ENCODE measurements around the gene TMEM270. TPM values are rescaled to one million over a fixed set of nuclear protein-coding genes. Genes with fewer than 3 reads are reported as not detected.

Gene TMEM270
- total and polyA plus RNA-seq, 4 donors: not detected

GRCh38 chr7:73839290-73839689, 21.7 kb upstream of the TMEM270 start:
- no peaks in the 10 kb centered on the region for H3K27me3 ChIP-seq (ENCODE audit: control insufficient read depth in 1 of 2, insufficient read depth in 2 of 2, low read length in 1 of 2)
- no peak for DNase-seq
- no peaks in the 10 kb centered on the region for H3K9me3 ChIP-seq (ENCODE audit: control insufficient read depth, low read length)
- no peaks in the 10 kb centered on the region for H3K4me1 ChIP-seq (ENCODE audit: control insufficient read depth in 1 of 2, insufficient read depth in 2 of 2, low read length in 2 of 2)
- WGBS, 2 donors: 94 to 97% methylated on average over 7 of the region's 7 CpGs
- ATAC-seq (ENCODE audit: low FRiP score): no peak
- intact Hi-C loops (cut with DNase I): no loop called here
- H3K27ac ChIP-seq (ENCODE audit: low read depth in 1 of 2, low read length in 2 of 2): no peak overlapping the region
- no peak overlapping the region for H3K4me3 ChIP-seq (ENCODE audit: low read length in 2 of 2)
- H3K36me3 ChIP-seq (ENCODE audit: control insufficient read depth in 1 of 2, insufficient read depth in 2 of 2, low read length in 1 of 2): no peaks in the 10 kb centered on the region

GRCh38 chr7:73839743-73840714, 20.9 kb upstream of the TMEM270 start:
- peak; percentile 42 for ATAC-seq (ENCODE audit: low FRiP score)
- 92 to 93% methylated on average over 22 of the region's 22 CpGs for WGBS, 2 donors
- Histone ChIP-seq H3K27ac (ENCODE audit: low read depth in 1 of 2, low read length in 2 of 2) (no peak overlapping the region), H3K27me3 (ENCODE audit: control insufficient read depth in 1 of 2, insufficient read depth in 2 of 2, low read length in 1 of 2) (no peaks in the 10 kb centered on the region), H3K4me1 (ENCODE audit: control insufficient read depth in 1 of 2, insufficient read depth in 2 of 2, low read length in 2 of 2) (no peaks in the 10 kb centered on the region), H3K36me3 (ENCODE audit: control insufficient read depth in 1 of 2, insufficient read depth in 2 of 2, low read length in 1 of 2) (no peaks in the 10 kb centered on the region), H3K4me3 (ENCODE audit: low read length in 2 of 2) (no peak overlapping the region), H3K9me3 (ENCODE audit: control insufficient read depth, low read length) (no peaks in the 10 kb centered on the region)
- intact Hi-C loops (cut with DNase I): loop anchor here in 1 of 2 donors (5.0 kb wide), 1 partner anchor 98 kb away; no protein-coding TSS in a partner anchor
- DNase-seq: no peak

- H3K36me3 ChIP-seq (ENCODE audit: control insufficient read depth in 1 of 2, insufficient read depth in 2 of 2, low read length in 1 of 2): no peaks in the 10 kb centered on the region
- DNase-seq (no peak), ATAC-seq (ENCODE audit: low FRiP score) (no peak)
- intact Hi-C loops (cut with DNase I): loop anchor here in 1 of 2 donors (5.0 kb wide), 1 partner anchor 99 kb away; no protein-coding TSS in a partner anchor
- no peak overlapping the region for H3K4me3 ChIP-seq (ENCODE audit: low read length in 2 of 2)
- no peaks in the 10 kb centered on the region for H3K27me3 ChIP-seq (ENCODE audit: control insufficient read depth in 1 of 2, insufficient read depth in 2 of 2, low read length in 1 of 2)
- H3K27ac ChIP-seq (ENCODE audit: low read depth in 1 of 2, low read length in 2 of 2): no peak overlapping the region
- H3K9me3 ChIP-seq (ENCODE audit: control insufficient read depth, low read length): no peaks in the 10 kb centered on the region
- 96 to 98% methylated on average over 16 of the region's 16 CpGs for WGBS, 2 donors
- no peaks in the 10 kb centered on the region for H3K4me1 ChIP-seq (ENCODE audit: control insufficient read depth in 1 of 2, insufficient read depth in 2 of 2, low read length in 2 of 2)
Measured at GRCh38 chr7:73840715-73841379, 20.1 kb upstream of the TMEM270 start.

GRCh38 chr7:73841689-73842066, 19.3 kb upstream of the TMEM270 start:
- peak; percentile 5 for ATAC-seq (ENCODE audit: low FRiP score)
- H3K4me1 ChIP-seq (ENCODE audit: control insufficient read depth in 1 of 2, insufficient read depth in 2 of 2, low read length in 2 of 2): no peaks in the 10 kb centered on the region
- WGBS, 2 donors: 50 to 56% methylated on average over 15 of the region's 15 CpGs
- no peaks in the 10 kb centered on the region for H3K9me3 ChIP-seq (ENCODE audit: control insufficient read depth, low read length)
- no peak overlapping the region for H3K27ac ChIP-seq (ENCODE audit: low read depth in 1 of 2, low read length in 2 of 2)
- no peaks in the 10 kb centered on the region for H3K36me3 ChIP-seq (ENCODE audit: control insufficient read depth in 1 of 2, insufficient read depth in 2 of 2, low read length in 1 of 2)
- no peaks in the 10 kb centered on the region for H3K27me3 ChIP-seq (ENCODE audit: control insufficient read depth in 1 of 2, insufficient read depth in 2 of 2, low read length in 1 of 2)
- no peak for DNase-seq
- peak overlapping the region in 1 of 2 donors; percentile 34 for H3K4me3 ChIP-seq (ENCODE audit: low read length in 2 of 2)
- intact Hi-C loops (cut with DNase I): loop anchor here in 1 of 2 donors (5.0 kb wide), 1 partner anchor 99 kb away; no protein-coding TSS in a partner anchor

GRCh38 chr7:73842067-73842976, 18.6 kb upstream of the TMEM270 start, which contains the start of gene METTL27:
TSS of gene METTL27 (minus strand) at chr7:73842516. CDS start at chr7:73842140, 376 bp downstream.
- peak; percentile 94 for ATAC-seq (ENCODE audit: low FRiP score)
- 2 to 4% methylated on average over 39 to 44 of the region's 45 CpGs for WGBS, 2 donors
- Histone ChIP-seq H3K4me1 (ENCODE audit: control insufficient read depth in 1 of 2, insufficient read depth in 2 of 2, low read length in 2 of 2) (no peaks in the 10 kb centered on the region), H3K9me3 (ENCODE audit: control insufficient read depth, low read length) (no peaks in the 10 kb centered on the region), H3K27ac (ENCODE audit: low read depth in 1 of 2, low read length in 2 of 2) (peak within 1 kb of the TSS in 1 of 2 donors; percentile 37), H3K4me3 (ENCODE audit: low read length in 2 of 2) (peak within 1 kb of the TSS; percentile 45 to 74), H3K36me3 (ENCODE audit: control insufficient read depth in 1 of 2, insufficient read depth in 2 of 2, low read length in 1 of 2) (no peaks in the 10 kb centered on the region), H3K27me3 (ENCODE audit: control insufficient read depth in 1 of 2, insufficient read depth in 2 of 2, low read length in 1 of 2) (no peaks in the 10 kb centered on the region)
- intact Hi-C loops (cut with DNase I): loop anchor here in 1 of 2 donors (5.0 kb wide), 1 partner anchor 100 kb away; no protein-coding TSS in a partner anchor
- DNase-seq: peak; percentile 96

GRCh38 chr7:73844131-73844547, 16.8 kb upstream of the TMEM270 start:
- Histone ChIP-seq H3K27me3 (ENCODE audit: control insufficient read depth in 1 of 2, insufficient read depth in 2 of 2, low read length in 1 of 2) (no peaks in the 10 kb centered on the region), H3K9me3 (ENCODE audit: control insufficient read depth, low read length) (no peaks in the 10 kb centered on the region), H3K4me1 (ENCODE audit: control insufficient read depth in 1 of 2, insufficient read depth in 2 of 2, low read length in 2 of 2) (no peaks in the 10 kb centered on the region), H3K36me3 (ENCODE audit: control insufficient read depth in 1 of 2, insufficient read depth in 2 of 2, low read length in 1 of 2) (no peaks in the 10 kb centered on the region), H3K4me3 (ENCODE audit: low read length in 2 of 2) (no peak overlapping the region), H3K27ac (ENCODE audit: low read depth in 1 of 2, low read length in 2 of 2) (no peak overlapping the region)
- ATAC-seq (ENCODE audit: low FRiP score): no peak
- 56% methylated on average over 9 of the region's 9 CpGs for WGBS, 2 donors
- DNase-seq: no peak
- intact Hi-C loops (cut with DNase I): loop anchor here in 1 of 2 donors (5.0 kb wide), 1 partner anchor 102 kb away; no protein-coding TSS in a partner anchor

GRCh38 chr7:73844848-73845460, 16.0 kb upstream of the TMEM270 start:
- no peak for ATAC-seq (ENCODE audit: low FRiP score)
- intact Hi-C loops (cut with DNase I): loop anchor here in 1 of 2 donors (5.0 kb wide), 1 partner anchor 103 kb away; no protein-coding TSS in a partner anchor
- DNase-seq: no peak
- Histone ChIP-seq H3K36me3 (ENCODE audit: control insufficient read depth in 1 of 2, insufficient read depth in 2 of 2, low read length in 1 of 2) (no peaks in the 10 kb centered on the region), H3K9me3 (ENCODE audit: control insufficient read depth, low read length) (no peaks in the 10 kb centered on the region), H3K27me3 (ENCODE audit: control insufficient read depth in 1 of 2, insufficient read depth in 2 of 2, low read length in 1 of 2) (no peaks in the 10 kb centered on the region), H3K4me3 (ENCODE audit: low read length in 2 of 2) (no peak overlapping the region), H3K27ac (ENCODE audit: low read depth in 1 of 2, low read length in 2 of 2) (no peak overlapping the region), H3K4me1 (ENCODE audit: control insufficient read depth in 1 of 2, insufficient read depth in 2 of 2, low read length in 2 of 2) (no peaks in the 10 kb centered on the region)
- 85 to 86% methylated on average over 13 of the region's 13 CpGs for WGBS, 2 donors

Measured in aorta (tissue), 5 donors.